Spleen (tissue), 11 donors: ENCODE results near the gene SNPH. TPM values are rescaled to one million over a fixed set of nuclear protein-coding genes. Genes with fewer than 3 reads are reported as not detected.
A peak's percentile ranks its signal among the peaks of the same experiment; 100 is the strongest.

Experiments
- DNase-seq: peaks from one replicate; pipeline ENCODE4 v3.0.0-alpha.2; 2020
- H3K27ac ChIP-seq, 8 donors: fragments of 200-600 bp; sonication (generic) in 7 of 8; 1 replicate in 4 of 8; 2 replicates in 4 of 8; pipeline versions ENCODE4 v1.5.0 to v1.8.0; 2016 to 2021; ENCODE audit warnings: inconsistent platforms in 4 of 8, mild to moderate bottlenecking in 4 of 8, moderate library complexity in 1 of 8
- H3K27me3 ChIP-seq, 7 donors: fragments of 200-600 bp; sonication (generic) in 6 of 7; replicated peaks in 1 of 7; 1 replicate in 4 of 7; 2 replicates in 3 of 7; pipeline versions ENCODE4 v1.5.0 to v1.8.0; 2016 to 2021; ENCODE audit warnings: inconsistent platforms in 3 of 7, mild to moderate bottlenecking in 1 of 7
- H3K36me3 ChIP-seq, 6 donors: fragments of 200-600 bp; sonication (generic) in 5 of 6; 1 replicate in 4 of 6; 2 replicates in 2 of 6; pipeline versions ENCODE4 v1.5.0 to v1.8.0; 2016 to 2021; ENCODE audit warnings: inconsistent platforms in 2 of 6
- H3K4me1 ChIP-seq, 6 donors: fragments of 200-600 bp; sonication (generic) in 5 of 6; 1 replicate in 3 of 6; 2 replicates in 3 of 6; pipeline versions ENCODE4 v1.5.0 to v1.8.0; 2016 to 2021; ENCODE audit warnings: inconsistent platforms in 3 of 6
- H3K4me3 ChIP-seq, 8 donors: fragments of 200-600 bp; sonication (generic) in 7 of 8; 1 replicate in 4 of 8; 2 replicates in 4 of 8; pipeline versions ENCODE4 v1.5.0 to v1.8.0; 2016 to 2021; ENCODE audit warnings: inconsistent platforms in 4 of 8, mild to moderate bottlenecking in 4 of 8, moderate library complexity in 2 of 8
- H3K9me3 ChIP-seq, 8 donors: fragments of 200-600 bp; sonication (generic) in 7 of 8; 1 replicate in 4 of 8; 2 replicates in 4 of 8; pipeline versions ENCODE4 v1.5.0 to v1.8.0; 2016 to 2021; ENCODE audit warnings: inconsistent platforms in 4 of 8
- POLR2A ChIP-seq, 3 donors: fragments of 450-650 bp; IDR thresholded peaks; one replicate each; pipeline ENCODE4 v1.5.1; 2017; ENCODE audit warnings: antibody characterized with exemption in 3 of 3, mild to moderate bottlenecking in 1 of 3
- POLR2AphosphoS5 ChIP-seq, 3 donors: sonication (generic); formaldehyde crosslinking; IDR thresholded peaks; one replicate each; pipeline ENCODE4 v1.5.1; 2017; ENCODE audit warnings: antibody characterized with exemption in 3 of 3
- WGBS, 5 donors: extraction: QIAGEN DNeasy Blood & Tissue Kit in 3 of 5; methylation state at CpG; one replicate each; pipeline versions ENCODE4 v1.1.5 to v1.1.7; 2013 to 2018; 5-methylcytosine and 5-hydroxymethylcytosine counted together
- intact Hi-C: fragments of 100-400 bp; cut with DNase I; formaldehyde crosslinking; loops from one replicate; pipeline ENCODE4 v1.15.0; 2023; ENCODE audit warnings: low total_unique reads
- polyA plus RNA-seq, 3 donors: library from polyadenylated mRNA; stranded (reverse); fragments of 200-250 nt; gene quantifications; one replicate each; pipeline ENCODE4 v1.2.1, GENCODE V29; 2013
- total RNA-seq, 7 donors: library from RNA; depleted of rRNA in 3 of 7; stranded (reverse); fragments of >200 nt in 3 of 7; fragmentation: NEBNext Ultra II Directional in 4 of 7; extraction: Animal tissue kit (Norgen Biotek cat#: 25700) in 4 of 7; gene quantifications; one replicate each; pipeline versions ENCODE4 v1.1.0 to v1.2.1, GENCODE V29; 2016 to 2021
- TF ChIP-seq, protein P1 (sequence below), 11 experiments: fragments of 200-600 bp in 7 of 11; fragments of 450-650 bp in 4 of 11; sonication (generic) in 4 of 11; IDR thresholded peaks in 8 of 11; conservative IDR thresholded peaks in 3 of 11; 1 replicate in 7 of 11; 2 replicates in 4 of 11; pipeline versions ENCODE4 v1.4.0 to v1.8.0; 2016 to 2021; ENCODE audit warnings: antibody characterized with exemption in 11 of 11, inconsistent platforms in 4 of 11, mild to moderate bottlenecking in 1 of 11
- donor health status: healthy with polysubstance abuse.
- donor health status: DM: no; HTN: no; CAD: no; lungs with moderate emphysema.
- donor health status: DM: no; HTN: no; CAD: no.
- donor health status: Bipolar disorder and iron deficiency.
- donor health status: healthy.
- donor health status: DM: no; HTN: no; CAD: no.
- donor health status: DM: yes; HTN: yes; CAD: no.

Gene SNPH
- total and polyA plus RNA-seq, 10 donors: 0.58 to 3.5 (median 2.0) TPM

DNA sequence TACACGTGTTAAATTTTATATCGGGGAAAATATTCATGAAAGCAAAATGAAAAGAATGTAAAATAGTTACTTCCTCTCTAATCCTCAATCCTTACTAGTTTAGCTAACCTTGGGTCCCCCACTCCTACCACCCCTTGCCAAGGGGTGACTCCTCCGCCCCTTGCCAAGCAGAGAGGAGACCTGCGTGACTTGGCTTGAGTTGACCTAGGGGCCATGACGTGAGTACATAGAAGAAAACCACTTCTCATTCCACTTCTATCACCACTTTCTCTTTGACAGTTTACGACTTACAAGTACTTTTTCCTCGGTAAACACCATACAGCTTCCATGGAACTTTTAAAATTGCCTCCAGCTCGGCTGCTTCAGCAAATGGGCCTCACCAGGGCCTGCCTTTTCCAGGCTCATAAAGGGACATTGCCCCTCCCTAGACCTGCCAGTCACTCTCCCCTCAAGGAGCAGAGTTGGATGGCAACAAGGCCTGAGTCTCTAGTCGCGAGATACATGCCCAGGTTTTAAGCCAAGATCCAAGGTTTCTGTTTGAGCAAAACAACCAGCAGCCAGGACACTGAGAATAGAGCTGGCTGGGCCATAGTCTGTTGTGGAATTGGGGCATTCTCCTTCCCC lies 32.9 kb downstream of the SNPH start:
- H3K9me3 ChIP-seq: no peaks in the 10 kb centered on the region
- intact Hi-C loops: no loop called here
- TF ChIP-seq POLR2AphosphoS5 (IDR thresholded peaks at IDR 0.05) (no peak), POLR2A (IDR thresholded peaks at IDR 0.05) (no peak)
- TF ChIP-seq, protein P1, sequence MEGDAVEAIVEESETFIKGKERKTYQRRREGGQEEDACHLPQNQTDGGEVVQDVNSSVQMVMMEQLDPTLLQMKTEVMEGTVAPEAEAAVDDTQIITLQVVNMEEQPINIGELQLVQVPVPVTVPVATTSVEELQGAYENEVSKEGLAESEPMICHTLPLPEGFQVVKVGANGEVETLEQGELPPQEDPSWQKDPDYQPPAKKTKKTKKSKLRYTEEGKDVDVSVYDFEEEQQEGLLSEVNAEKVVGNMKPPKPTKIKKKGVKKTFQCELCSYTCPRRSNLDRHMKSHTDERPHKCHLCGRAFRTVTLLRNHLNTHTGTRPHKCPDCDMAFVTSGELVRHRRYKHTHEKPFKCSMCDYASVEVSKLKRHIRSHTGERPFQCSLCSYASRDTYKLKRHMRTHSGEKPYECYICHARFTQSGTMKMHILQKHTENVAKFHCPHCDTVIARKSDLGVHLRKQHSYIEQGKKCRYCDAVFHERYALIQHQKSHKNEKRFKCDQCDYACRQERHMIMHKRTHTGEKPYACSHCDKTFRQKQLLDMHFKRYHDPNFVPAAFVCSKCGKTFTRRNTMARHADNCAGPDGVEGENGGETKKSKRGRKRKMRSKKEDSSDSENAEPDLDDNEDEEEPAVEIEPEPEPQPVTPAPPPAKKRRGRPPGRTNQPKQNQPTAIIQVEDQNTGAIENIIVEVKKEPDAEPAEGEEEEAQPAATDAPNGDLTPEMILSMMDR (IDR thresholded peaks at IDR 0.05 in 8 of 11, conservative IDR thresholded peaks at IDR 0.05 in 3 of 11): no peak
- no peak overlapping the region for H3K4me3 ChIP-seq
- no peaks in the 10 kb centered on the region for H3K27me3 ChIP-seq
- H3K36me3 ChIP-seq: no peaks in the 10 kb centered on the region
- DNase-seq: no peak
- no peaks in the 10 kb centered on the region for H3K4me1 ChIP-seq
- H3K27ac ChIP-seq: no peak overlapping the region
- 86 to 90% (median 87%) methylated on average over 10 of the region's 10 CpGs for WGBS, 5 donors

DNA sequence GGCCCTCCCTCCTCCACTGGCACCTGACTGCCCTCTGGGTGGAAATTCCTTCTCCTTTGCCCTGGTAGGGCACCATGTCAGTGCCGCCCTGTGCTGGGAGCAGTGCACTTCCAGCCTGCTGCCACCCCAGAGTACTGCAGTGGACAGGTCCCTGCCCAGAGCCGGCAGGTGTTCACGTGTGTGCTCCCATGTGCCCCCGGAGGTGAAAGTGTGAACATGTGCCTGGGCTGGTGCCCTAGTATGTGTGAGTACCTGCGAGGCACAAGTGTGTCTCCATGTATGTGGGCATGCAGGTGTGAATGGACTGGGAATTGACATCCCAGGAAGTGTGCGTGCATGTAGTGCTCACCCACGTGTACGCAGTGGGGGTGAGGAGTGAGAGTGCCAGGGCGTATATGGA lies 33.4 kb downstream of the SNPH start:
- peak; percentile 36 for DNase-seq
- WGBS, 5 donors: 86 to 100% (median 89%) methylated on average over 3 to 9 of the region's 9 CpGs
- TF ChIP-seq POLR2A (IDR thresholded peaks at IDR 0.05) (no peak), POLR2AphosphoS5 (IDR thresholded peaks at IDR 0.05) (no peak)
- TF ChIP-seq, protein P1 (IDR thresholded peaks at IDR 0.05 in 8 of 11, conservative IDR thresholded peaks at IDR 0.05 in 3 of 11): peak in 1 of 11 experiments; percentile 15
- Histone ChIP-seq H3K36me3 (peaks cover 0 to under 1% (median 0%) of the 10 kb centered on the region in 6 donors), H3K27ac (no peak overlapping the region), H3K4me1 (no peaks in the 10 kb centered on the region), H3K4me3 (no peak overlapping the region), H3K27me3 (no peaks in the 10 kb centered on the region), H3K9me3 (no peaks in the 10 kb centered on the region)
- intact Hi-C loops: no loop called here

DNA sequence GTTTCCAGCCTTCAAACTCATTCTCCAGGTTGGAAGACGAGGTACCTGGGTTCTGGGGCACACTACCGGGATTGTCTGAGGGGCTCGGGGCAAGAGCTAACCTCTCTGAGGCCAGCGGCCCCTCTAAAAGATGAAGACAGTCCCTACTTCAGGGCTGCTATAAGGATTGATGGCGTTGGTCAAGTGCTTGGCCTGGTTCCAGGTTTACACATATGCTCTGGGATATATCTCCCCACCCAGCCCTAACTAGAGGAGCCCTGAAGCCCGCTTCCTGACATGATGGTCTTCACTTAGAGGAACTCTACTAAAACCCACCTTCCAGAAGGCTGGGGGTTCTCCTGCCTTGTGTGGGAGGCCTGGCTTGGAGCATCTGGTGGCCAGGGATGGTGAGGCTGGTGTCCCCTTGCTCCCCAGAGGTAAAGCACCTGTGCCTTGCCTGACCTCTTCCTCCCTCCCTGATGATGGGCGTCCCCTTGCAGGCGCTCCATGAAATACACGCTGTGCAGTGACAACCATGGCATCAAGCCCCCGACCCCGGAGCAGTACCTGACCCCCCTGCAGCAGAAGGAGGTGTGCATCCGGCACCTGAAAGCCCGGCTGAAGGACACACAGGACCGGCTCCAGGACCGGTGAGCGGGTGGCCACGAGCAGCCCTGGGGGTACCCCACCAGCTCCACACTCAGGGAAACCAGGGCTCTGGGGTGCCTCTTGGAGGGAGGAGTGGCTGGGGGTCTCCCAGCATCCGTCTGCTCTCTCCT lies 34.2 kb downstream of the SNPH start:
- intact Hi-C loops: no loop called here
- Histone ChIP-seq H3K36me3 (peaks cover 0 to 8% (median 0%) of the 10 kb centered on the region in 6 donors), H3K27me3 (no peaks in the 10 kb centered on the region), H3K27ac (no peak overlapping the region), H3K4me3 (no peak overlapping the region), H3K4me1 (no peaks in the 10 kb centered on the region), H3K9me3 (no peaks in the 10 kb centered on the region)
- 89 to 93% (median 91%) methylated on average over 15 to 18 of the region's 18 CpGs for WGBS, 5 donors
- TF ChIP-seq POLR2AphosphoS5 (IDR thresholded peaks at IDR 0.05): no peak
- TF ChIP-seq, protein P1 (IDR thresholded peaks at IDR 0.05 in 8 of 11, conservative IDR thresholded peaks at IDR 0.05 in 3 of 11): no peak
- TF ChIP-seq POLR2A (IDR thresholded peaks at IDR 0.05): no peak
- DNase-seq: peak; percentile 48

DNA sequence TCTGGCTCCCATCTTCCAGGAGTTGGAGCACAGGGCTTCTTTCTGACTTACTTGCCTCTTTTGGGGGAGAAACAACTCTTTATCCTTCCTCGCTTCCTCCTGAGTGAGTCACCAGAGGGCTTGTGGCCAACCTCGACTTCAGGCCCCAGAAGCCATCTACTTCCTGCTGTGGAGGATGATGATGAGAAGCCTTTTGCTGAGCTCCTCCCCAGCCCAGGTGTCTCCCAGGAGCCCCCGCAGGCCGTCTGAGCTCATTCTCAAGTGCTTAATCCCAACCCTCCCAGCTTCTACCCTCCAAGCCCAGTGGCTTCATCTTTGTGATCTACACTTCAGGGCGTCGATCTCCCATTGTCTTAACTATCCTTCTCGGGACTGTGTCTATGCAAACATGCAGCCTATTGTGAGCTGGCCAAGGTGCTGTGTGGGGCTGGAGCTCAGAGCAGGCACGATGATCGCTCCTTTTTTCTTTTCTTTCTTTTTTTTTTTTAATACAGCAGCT lies 35.0 kb downstream of the SNPH start:
- H3K27ac ChIP-seq: no peak overlapping the region
- TF ChIP-seq, protein P1 (IDR thresholded peaks at IDR 0.05 in 8 of 11, conservative IDR thresholded peaks at IDR 0.05 in 3 of 11): no peak
- TF ChIP-seq POLR2AphosphoS5 (IDR thresholded peaks at IDR 0.05): no peak
- no peak for TF ChIP-seq POLR2A (IDR thresholded peaks at IDR 0.05)
- H3K4me1 ChIP-seq: no peaks in the 10 kb centered on the region
- 60 to 66% (median 62%) methylated on average over 9 of the region's 9 CpGs for WGBS, 5 donors
- H3K4me3 ChIP-seq: no peak overlapping the region
- intact Hi-C loops: no loop called here
- H3K9me3 ChIP-seq: no peaks in the 10 kb centered on the region
- H3K36me3 ChIP-seq: peaks cover 0 to 16% (median 0%) of the 10 kb centered on the region in 6 donors
- peak; percentile 34 for DNase-seq
- no peaks in the 10 kb centered on the region for H3K27me3 ChIP-seq
